HuH-7.5 (cell line): ENCODE measurements around the gene LRRC8E.
A peak's percentile ranks its signal among the peaks of the same experiment; 100 is the strongest.

ENCODE experiments used
- DNase-seq: peaks from one replicate; pipeline ENCODE4 v3.0.0; 2011; ENCODE audit warnings: low spot score

Gene LRRC8E

GRCh38 chr19:7868326-7868670 is 20.0 kb upstream of the LRRC8E start:
- no peak for DNase-seq

- peak; percentile 97 for DNase-seq
These were observed 19.4 kb upstream of the LRRC8E start for GRCh38 chr19:7868671-7869452.

GRCh38 chr19:7869453-7869909 is 18.8 kb upstream of the LRRC8E start:
- peak; percentile 72 for DNase-seq

- DNase-seq, result peak; percentile 78
These were observed 18.3 kb upstream of the LRRC8E start for GRCh38 chr19:7869910-7870511.

- peak; percentile 76 for DNase-seq
These were observed 17.5 kb upstream of the LRRC8E start for GRCh38 chr19:7870571-7871436.

- peak; percentile 85 for DNase-seq
These were observed 16.6 kb upstream of the LRRC8E start for GRCh38 chr19:7871437-7872305.

GRCh38 chr19:7872306-7873204 is 15.8 kb upstream of the LRRC8E start:
- DNase-seq, result no peak

- DNase-seq, result no peak
These were observed 14.8 kb upstream of the LRRC8E start for GRCh38 chr19:7873304-7874075.

- no peak for DNase-seq
These were observed 14.0 kb upstream of the LRRC8E start, which contains the start of gene PRR36 for GRCh38 chr19:7874076-7874896. Gene PRR36 (minus strand): TSS chr19:7874390. CDS start chr19:7873689, 701 bp downstream.

GRCh38 chr19:7874897-7875273 is 13.4 kb upstream of the LRRC8E start:
- DNase-seq, result no peak

- DNase-seq, result no peak
These were observed 11.0 kb upstream of the LRRC8E start for GRCh38 chr19:7877249-7877836.

GRCh38 chr19:7879111-7879807 is 9.1 kb upstream of the LRRC8E start:
- DNase-seq, result no peak

GRCh38 chr19:7879836-7880235 is 8.5 kb upstream of the LRRC8E start:
- no peak for DNase-seq

- no peak for DNase-seq
These were observed 6.4 kb upstream of the LRRC8E start for GRCh38 chr19:7881910-7882309.

GRCh38 chr19:7883105-7883504 is 5.2 kb upstream of the LRRC8E start:
- DNase-seq, result no peak

GRCh38 chr19:7883796-7884570 is 4.3 kb upstream of the LRRC8E start:
- no peak for DNase-seq

GRCh38 chr19:7885818-7886217 is 2.5 kb upstream of the LRRC8E start:
- no peak for DNase-seq
